Stimulated activated CD8-positive, alpha-beta memory T cell treated with anti-CD3 and anti-CD28 coated beads, Interleukin-15, amount 100 ng/mL, for 4 hours (primary cell): ENCODE results near the gene FAT1.

Experiments
- DNase-seq, 2 donors: peaks; one replicate each; pipeline ENCODE4 v3.0.0-alpha.2; 2020; ENCODE audit warnings: low read depth in 2 of 2

FAT1 gene

DNA sequence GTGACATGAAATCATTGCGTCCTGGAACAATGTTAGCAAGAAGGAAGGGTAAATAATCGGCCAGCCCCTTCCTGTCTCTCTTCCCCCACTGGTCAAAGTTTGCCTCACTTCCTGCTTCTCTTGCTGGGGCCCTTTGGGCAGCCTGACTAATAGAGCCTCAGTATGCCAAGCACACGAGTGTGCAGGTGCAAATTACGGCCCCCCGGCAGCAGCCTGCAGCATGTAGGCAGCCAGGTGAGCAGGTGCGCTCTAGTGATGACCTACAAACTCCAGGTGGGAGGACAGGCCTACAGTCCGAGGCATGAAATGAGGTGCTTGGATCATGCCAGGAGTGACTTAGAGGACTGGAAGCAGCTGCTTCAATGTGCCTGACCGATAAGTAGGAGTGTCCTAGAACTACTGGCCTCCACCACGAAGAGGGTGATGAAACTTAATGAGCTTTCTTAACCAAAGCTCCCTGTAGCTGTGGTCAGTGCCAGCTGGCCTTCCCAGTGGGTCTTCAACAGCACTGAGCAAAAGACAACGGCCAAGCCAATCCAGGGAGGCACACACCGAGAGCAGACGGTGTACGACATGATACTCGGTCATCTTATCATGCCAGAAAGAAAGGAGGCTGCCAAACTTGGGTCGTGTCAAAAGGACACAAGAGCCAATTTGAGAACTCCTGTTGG, 26.1 kb upstream of the FAT1 start:
- DNase-seq, result no peak

DNA sequence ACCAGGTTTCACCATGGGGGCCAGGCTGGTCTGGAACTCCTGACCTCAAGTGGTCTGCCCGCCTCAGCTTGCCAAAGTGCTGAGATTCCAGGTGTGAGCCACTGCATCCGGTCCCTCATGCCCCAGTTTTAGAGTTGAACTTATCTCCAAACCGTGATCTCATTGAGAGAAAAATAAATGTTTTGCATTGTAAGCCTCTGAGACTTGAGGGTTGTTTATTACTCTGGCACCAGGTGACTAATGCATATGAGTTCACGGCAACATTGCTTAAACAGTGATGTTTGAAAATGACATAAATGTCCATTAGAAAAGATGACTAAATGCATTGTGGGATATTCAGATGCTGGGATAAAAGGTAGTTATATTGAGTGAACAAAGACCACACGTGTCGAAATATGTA, 22.9 kb upstream of the FAT1 start:
- no peak for DNase-seq

DNA sequence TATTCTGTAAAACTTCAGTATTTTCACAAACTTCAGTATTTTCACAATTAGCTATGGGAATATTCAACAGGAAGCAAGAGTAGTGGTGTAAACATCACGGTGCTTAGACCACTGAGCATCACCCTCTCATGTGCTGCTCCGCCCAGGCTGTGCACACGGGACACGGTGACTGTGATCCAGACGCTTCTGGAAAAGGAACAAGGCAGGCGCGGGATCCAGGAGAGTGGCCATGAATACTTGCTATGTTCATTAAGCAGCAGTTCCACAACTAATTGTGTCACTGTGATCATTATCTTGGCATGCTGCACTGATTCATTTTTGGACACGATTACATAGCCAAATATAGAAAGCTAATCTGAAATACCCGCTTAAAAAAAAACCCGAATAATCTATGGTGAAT, 19.6 kb upstream of the FAT1 start:
- no peak for DNase-seq

DNA sequence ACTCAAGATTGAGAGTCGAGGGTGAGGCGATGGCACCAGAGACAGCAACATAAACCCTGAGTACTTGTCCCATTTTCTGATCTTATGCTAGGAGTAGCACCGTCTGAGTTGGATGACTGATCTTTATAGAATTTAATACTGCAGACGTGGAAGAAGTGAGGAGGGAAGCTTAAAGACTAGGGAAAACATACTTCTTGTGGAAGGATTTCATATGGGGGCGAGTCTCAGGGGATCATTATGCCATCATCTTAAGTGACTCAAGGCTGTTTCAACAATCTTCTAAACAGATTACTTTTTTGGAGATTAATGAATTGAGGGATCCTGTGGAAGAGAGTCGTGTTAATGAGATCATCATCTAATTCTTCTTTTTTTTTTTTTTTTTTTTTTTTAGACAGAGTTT, 17.2 kb upstream of the FAT1 start:
- DNase-seq, result no peak

DNA sequence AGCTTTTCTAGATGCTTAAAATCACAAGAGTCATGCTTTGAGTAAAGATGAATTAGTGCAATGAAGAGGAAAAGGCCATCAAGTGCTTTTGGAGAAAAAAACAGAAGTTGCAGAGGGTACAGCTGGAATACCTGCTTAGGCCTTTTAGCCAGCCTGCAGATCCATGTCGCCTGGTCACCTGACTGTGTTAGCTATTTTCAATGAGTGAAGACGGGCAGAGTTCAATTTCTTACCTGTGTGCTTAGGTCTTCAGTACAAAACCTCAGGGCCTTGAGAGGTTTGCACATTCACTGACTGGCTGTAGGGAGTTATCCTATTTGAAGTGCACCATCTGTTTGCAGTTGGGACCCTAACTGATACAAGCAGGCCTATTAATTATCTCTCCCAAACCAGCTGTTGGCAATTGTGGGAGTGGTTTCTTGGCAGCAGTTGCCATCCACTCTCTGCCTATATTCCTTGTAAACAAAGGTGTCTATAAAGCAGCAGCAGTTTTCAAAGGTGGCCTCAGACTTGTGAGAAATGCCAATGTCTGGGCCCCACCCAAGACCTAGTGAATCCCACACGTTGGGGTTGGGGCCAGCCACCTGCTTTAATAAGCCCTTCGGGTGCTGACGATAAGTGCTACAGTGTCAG, 16.3 kb upstream of the FAT1 start:
- DNase-seq, result no peak

DNA sequence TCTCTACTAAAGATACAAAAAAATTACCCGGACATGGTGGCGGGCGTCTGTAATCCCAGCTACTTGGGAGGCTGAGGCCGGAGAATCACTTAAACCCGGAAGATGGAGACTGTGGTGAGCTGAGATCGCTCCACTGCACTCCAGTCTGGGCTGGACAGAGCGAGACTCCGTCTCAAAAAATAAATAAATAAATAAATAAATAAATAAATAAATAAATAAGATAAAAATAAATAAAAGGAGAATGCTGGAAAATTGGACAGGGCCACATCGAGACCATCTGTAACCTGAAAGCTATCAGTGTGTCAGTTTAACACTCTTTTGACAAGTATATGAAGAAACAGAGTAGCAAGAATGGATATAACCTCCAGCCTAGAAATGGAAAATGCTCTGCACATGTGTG, 15.7 kb upstream of the FAT1 start:
- no peak for DNase-seq

DNA sequence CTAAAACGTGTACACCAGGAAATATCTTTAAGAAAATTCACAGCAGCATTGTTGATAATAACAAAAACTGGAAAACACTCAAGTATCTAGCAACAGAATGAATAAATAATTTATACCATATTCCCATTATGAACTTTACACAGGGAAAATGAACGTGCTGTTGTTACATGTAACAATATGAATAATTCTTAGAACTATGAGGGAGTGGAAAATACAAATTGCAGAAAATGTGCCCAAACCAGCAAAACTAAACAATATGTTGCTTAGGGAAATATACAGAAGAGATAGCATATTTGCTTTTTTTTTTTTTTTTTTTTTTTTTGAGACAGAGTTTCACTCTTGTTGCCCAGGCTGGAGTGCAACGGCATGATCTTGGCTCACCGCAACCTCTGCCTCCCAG, 14.8 kb upstream of the FAT1 start:
- no peak for DNase-seq

DNA sequence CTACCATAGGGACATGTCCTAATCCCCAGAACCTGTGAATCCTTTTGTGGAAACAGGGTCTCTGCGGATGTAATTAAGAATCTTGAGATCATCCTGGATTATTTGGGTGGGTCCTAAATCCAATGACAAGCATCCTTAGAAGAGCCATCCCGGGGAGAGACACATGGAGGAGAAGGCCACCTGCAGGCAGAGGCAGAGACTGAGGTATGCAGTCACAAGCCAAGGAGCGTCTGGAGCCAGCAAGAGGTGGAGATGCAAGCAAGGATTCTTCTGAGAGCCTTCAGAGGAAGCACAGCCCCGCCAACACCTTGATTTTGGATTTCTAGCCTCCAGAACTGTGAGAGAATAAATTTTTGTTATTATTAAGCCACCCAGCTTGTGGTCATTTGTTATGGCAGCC, 13.8 kb upstream of the FAT1 start:
- DNase-seq, result no peak

DNA sequence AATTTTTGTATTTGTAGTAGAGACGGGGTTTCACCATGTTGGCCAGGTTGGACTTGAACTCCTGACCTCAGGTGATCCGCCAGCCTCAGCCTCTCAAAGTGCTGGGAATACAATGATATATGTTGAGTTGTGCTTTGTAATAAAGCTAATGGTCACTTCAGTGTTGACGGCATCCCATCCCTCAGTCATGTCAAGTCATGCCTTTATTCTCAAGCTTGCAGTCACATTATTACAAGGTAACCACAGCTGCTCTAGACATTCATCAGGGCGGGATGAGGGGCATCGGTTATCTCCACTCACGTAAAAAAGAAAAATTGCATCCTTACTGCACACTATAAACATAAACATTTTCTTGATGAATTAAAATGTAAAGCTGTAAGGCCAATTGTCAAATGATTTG, 12.8 kb upstream of the FAT1 start:
- DNase-seq, result no peak

DNA sequence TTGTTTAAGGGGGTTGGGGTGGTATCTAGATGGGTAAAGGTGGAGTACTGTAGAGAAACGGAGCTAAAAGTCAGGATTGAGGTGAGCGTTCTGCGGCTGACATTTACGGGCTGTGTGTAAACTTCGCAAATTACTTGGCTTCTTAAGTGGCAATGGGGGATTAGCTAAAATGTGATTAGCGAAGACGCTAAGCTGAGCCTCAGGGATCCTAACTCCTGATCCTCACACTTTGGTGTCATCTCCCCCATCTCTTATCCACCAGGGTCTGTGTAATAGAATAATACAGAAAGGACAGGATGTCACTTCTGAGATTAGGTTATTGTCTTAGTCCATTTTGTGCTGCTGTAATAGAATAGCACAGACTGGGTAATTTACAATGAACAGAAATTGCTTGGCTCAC, 10.6 kb upstream of the FAT1 start:
- DNase-seq, result no peak

DNA sequence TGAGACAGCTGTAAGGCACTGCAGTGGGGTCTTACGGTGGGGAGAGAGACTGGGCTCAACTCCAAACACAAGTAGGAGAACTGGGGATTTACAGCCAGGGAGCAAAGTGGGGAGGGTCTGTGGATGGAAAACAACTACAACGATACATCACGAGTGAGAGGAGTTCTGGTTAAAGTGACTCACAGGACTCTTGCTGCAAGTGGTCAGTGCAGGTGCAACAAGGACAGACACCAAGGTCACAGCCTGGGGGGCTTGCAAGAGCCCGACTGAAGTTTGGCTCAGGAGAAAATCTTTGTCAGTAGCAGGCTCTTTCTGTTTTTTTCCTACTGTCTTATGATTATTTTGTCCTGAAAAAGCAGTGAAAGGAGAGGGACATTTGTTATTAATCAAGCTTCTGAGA, 10.1 kb upstream of the FAT1 start:
- DNase-seq, result no peak

DNA sequence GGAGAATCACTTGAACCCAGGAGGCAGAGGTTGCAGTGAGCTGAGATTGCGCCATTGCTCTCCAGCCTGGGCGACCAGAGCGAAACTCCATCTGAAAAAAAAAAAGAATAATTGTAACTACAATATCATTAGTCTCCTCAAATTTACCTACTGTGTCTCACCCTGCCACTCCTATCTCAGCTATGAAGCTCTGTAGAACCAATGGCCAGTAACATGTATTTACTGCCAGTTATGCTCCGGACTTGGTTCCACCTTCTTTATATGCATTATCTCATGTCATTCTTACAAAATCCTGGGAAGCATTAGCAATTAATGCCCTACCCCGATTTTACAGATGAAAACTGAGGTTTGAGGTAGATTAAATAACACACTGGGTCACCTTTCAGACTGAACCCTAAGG, 7.0 kb upstream of the FAT1 start:
- DNase-seq, result no peak

DNA sequence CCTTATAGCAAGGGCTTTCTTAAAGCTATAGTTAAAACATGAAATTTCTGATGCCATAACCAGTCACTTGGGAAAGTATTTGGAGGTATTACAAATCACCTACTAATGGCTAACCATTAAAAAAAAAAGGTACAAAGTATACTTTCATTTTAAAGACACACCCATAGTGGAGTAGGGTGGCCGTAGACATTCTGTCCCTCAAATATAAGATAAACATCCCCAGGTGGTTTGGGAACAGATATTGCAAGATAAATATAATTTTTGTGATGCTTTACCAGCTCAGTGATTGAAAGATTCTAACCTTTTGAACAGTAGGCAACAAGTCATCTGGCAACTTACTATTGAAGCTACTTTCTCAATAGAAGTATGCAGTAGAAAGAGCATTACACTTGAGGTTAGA, 6.2 kb upstream of the FAT1 start:
- no peak for DNase-seq

DNA sequence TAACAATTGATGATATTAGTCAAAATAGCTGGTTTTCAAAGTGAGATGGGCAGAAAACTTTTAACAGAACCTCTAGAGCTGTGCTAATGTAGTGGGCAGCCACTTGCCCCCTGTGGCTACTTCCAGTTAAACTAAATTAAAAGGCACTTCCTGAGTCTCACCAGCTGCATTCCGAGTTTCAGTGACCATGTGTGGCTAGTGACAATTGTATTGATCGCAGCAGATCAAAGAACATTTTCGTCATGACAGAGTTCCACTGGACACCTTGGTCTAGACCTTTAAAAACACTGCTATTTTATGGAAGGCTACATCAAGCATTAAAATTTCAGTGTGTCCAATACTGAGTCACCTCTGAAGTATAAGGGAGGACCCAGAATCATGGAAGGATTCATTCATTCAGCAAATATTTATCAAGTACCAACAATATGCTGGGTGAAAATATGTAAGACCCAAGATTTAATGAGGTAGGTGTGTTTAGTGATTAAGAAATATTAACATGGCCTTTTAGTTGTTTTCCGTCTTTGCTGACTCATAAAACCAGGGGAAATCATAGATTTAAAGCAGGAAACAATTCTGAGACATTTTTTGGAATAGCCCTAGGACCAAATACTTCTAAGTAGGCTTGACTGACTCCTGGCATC, 5.1 kb upstream of the FAT1 start:
- no peak for DNase-seq

DNA sequence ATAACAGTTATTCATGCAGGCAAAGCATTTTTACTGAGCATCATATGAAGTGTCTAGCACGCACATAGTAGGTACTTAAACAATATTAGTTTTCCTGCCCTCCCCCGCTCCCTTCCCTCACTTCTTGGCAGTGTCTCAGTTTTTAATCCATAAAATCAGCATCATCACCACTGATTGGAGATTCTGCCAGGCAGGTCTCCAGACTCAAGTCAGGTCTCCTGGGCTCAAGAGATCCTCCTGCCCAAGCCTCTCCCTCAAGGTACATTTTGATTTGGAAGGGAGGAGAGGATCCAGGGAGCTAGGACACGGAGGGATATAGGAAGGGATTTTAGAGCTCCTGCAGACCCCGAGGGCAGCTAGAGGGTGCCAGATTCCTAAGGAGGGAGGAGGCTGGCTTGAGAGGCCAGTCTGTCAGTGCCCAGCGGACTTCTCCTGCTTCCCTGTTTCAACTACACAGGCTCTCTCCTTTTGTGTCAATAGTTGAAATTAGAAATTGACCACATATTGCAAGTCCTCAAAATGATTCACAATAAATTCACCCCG, 4.4 kb upstream of the FAT1 start:
- DNase-seq, result no peak

DNA sequence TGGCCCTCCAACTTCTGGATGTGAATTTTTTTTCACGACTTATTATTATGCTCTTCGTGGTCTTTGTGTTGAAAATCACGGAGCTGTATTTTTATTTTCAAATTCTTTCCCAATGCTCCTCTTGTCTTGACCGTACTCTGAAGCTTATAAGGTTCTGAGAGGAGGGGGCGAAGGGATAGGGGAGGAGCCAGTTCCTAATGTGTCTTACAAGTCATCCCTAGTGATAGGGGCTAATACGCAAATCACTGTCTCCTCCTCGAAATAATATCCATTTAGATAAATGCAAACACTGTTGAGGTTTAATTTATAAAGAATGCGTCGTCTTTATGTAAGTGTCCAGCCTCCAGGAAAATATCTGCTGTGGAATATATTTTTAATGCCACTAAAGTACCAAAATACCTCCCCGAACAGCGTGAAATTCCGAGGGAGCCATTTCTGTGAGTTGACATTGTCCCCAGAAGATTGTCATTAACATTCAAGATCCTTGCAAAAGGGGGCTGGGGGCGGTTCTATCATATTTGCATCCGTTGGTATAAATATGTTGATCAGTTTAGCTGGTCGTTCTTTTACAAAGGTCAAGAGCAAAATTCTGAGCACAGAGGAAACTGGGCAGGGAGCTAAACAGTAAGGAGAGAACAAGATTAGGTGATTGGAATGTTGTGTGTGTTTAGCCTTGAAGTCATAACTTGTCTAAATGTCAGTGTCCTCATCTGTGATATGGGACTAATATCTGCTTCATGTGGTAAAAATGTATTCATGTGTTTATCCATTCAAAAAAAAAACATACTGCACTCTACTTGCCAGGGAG, 3.7 kb upstream of the FAT1 start:
- DNase-seq, result no peak

DNA sequence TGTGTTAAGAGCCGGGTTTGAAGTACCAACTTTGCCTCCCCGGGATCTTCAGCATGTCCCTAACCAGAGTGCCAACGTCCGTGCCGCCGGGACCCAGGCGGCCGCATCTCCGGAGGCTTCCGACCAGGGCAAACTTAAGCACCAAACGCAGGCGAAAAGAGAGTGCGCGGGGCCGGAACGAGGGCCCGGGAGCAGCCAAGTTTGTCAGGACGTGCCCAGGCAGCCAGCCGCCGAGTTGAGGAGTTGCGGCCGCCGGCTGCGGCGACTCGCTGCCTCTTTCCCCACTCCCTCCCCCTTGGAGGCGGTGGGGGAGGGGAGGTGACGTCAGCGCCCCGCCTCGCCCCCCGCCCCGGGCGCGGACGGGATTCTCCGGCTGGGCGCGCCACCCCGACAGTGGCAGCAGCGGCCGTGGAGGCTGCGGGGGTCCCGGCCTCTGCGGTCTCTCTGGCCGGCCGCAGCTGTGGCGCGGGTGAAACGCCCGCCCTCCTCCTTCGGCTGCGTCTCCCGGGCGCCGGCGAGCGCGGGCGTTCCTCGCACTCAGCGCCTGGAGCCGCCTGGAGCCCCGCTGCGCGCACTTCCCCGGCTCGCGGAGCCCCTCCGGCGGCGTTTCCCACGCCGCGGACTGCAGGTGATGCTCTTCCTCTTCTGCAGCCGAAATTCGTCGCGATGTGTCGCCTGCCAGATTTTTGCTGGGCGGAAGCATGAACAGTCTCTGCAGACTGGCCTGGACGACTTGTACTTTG, 2.9 kb upstream of the FAT1 start:
- DNase-seq, result no peak

DNA sequence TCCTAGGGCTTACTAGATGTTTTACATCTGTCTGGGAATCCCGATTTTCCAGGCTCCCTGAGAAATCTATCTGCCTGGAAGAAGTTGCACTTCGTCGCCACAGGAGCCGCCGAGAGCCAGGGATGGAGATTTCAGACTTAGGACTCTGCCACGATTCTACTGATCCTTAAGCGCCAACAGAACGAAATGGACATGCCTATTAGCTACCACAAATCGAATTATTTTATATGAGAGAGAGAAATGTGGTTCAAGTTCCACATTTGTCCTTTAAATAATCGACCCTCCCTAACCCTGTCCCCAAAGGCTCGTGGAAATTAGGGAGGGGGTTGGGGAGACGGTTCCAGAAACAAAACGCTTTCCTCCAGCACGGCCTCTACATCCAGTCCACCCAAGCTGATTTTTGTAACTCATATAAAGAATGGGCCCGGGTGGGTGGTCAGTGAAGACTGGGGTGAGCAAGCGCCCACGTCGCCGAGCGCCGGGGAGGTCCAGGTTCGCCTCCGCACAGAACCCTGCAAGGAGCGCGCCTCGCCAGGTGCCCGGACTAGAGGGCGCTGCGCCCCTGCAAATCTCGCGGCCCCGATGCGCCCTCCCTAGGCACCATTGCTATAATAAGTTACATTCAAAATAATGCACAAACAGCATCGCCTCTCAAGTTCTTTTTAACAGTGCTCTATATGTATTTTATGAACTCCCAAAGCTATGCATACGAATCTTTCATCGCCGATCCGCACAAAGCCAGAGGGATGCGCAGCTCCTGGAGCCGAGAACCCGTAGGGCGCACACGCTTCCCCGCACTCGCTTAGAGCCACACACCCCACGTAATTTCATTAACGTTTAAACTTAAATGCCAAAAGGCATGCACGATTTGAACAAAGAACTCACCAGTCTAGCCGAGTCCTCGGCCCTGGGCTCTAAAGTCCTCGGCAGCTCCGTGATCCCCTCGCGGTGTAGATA, 2.1 kb upstream of the FAT1 start:
- DNase-seq, result no peak

DNA sequence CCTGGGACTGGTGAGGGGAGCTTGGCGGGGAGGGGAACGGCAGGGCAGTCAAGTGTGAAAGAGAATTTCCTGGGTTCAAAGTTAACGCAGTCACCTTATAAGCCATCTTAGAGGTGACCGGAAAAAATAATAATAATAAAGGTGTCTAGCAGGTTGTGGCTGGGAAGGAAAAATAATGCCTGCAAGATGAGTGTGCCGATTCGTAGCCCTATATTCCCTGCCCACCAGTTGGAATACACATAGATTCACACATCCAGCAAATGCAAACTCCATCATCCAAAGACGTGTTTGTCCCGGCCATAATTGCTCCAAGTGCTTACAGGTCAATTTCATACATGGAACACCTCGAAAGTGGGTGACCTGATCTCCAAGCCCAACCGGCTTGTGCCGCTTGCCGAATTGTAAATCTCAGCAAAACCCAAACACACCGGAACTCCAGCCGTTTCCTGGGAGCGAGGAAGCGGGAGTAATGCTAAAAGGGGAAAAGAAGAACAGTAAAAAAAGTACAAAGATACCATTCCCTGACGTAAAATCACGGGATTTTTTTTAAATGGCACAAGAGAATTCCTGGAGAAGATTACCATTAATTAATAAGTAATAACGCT, 1.3 kb upstream of the FAT1 start:
- no peak for DNase-seq
